T-helper 1 cell treated with Interleukin-12 subunit alpha and Interleukin-12 subunit beta and Interleukin-4 antibody, amounts not matched to agents 30 μg/mL and 1 μg/mL, for 36 hours (primary cell): ENCODE measurements around the gene PSAP.
"Not testable (repeated sequence)": the region's sequence is repeated elsewhere in the genome, so short reads cannot be mapped to it uniquely, and the experiment has no call there.

Experiments used
- H3K27ac Mint-ChIP-seq: one replicate; pipeline ENCODE4 v1.8.0; 2021; ENCODE audit warnings: mild to moderate bottlenecking, mixed read lengths
- H3K27me3 Mint-ChIP-seq: one replicate; pipeline ENCODE4 v1.8.0; 2021; ENCODE audit warnings: low read depth, mixed read lengths
- H3K36me3 Mint-ChIP-seq: one replicate; pipeline ENCODE4 v1.8.0; 2021; ENCODE audit warnings: low read depth, mixed read lengths
- H3K4me1 Mint-ChIP-seq: one replicate; pipeline ENCODE4 v1.8.0; 2021; ENCODE audit warnings: low read depth, mixed read lengths
- H3K4me3 Mint-ChIP-seq: one replicate; pipeline ENCODE4 v1.8.0; 2021; ENCODE audit warnings: mild to moderate bottlenecking, moderate library complexity, mixed read lengths
- H3K9me3 Mint-ChIP-seq: one replicate; pipeline ENCODE4 v1.8.0; 2021; ENCODE audit warnings: mixed read lengths

The PSAP gene

GRCh38 chr10:71850743-71851464 is at the start of gene PSAP:
TSS of gene PSAP (minus strand) at chr10:71851251. CDS start at chr10:71851221, 30 bp downstream.
- Mint-ChIP-seq H3K9me3 (no peaks in the 10 kb centered on the region), H3K4me1 (peaks cover 27% of the 10 kb centered on the region), H3K27ac (peak within 1 kb of the TSS; percentile 64), H3K4me3 (peak within 1 kb of the TSS; percentile 92), H3K27me3 (no peaks in the 10 kb centered on the region), H3K36me3 (peaks cover 10% of the 10 kb centered on the region)

DNA sequence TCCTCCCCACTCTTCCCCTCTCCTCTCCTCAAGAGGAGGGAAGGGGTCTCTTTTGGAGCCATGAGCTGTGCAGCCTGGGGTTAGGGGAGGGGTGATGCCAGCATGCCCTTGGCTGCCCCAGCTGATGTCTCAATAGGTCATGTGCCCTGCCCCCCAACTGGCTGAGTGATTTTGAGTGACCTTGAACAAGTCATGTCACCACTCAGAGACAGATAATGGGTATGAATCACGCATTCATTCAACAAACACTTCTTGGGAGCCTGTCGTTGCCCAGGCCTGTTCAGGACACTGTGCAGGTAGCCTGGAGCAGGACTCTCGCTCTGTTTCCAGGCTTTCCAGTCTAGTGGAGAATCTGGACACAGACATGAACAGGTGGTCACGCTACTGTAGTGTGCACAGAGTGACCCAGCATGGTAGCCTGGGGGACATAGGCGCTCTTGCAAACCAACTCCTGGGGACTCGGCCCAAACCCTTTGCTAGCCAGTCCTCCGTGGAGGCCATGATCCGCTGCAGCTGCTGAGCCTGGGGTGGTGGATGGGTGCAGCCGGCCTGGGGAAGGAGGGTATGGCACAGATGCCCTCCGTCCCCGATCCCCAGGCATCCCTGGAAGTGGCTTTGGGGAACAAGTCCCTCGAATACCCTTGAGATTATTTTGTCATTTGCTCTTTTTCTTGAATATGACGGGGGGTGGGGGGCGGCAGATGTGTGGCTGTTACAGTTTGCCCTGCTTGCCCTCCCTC is 49.6 kb upstream of the PSAP start:
- peaks cover 4% of the 10 kb centered on the region for H3K9me3 Mint-ChIP-seq
- H3K36me3 Mint-ChIP-seq = no peaks in the 10 kb centered on the region
- H3K27me3 Mint-ChIP-seq = no peaks in the 10 kb centered on the region
- no peak overlapping the region for H3K27ac Mint-ChIP-seq
- H3K4me3 Mint-ChIP-seq = no peak overlapping the region
- H3K4me1 Mint-ChIP-seq = no peaks in the 10 kb centered on the region

DNA sequence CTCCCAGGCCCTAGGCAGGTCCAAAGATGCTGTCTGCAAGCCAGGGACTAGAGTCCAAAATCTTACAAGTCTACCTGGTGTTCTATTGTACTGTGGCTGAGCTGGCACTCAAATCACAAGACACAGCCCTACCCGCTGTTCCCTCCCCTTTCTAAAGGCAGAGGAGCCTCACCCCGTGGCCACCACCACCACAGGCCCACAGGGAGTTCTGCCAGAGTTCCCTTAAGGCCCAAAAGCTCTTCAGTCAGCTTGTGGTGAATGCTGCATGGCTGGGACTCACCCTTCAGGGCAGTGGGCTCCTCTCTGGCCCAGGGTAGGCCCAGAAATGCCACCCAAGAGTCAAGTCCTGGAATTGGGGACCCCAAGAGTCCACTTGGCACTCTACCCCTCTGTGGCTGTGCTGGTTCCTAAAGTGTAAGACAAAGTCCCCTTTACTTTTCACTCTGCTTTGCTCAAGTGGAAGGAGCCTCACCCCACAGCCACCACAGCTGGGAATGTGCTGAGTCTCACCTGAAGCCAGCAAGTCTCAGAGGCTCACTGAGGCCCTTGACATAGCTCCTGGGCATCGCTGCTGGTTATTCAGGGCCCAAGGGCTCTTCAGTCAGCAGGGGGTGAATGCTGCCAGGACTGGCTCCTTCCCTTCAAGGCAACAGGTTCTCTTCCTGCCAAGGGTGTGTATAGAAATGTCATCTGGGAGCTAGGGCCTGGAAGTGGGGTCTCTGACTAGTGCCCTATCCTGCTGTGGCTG is 48.8 kb upstream of the PSAP start:
- no peaks in the 10 kb centered on the region for H3K36me3 Mint-ChIP-seq
- H3K27me3 Mint-ChIP-seq = no peaks in the 10 kb centered on the region
- no peak overlapping the region for H3K27ac Mint-ChIP-seq
- H3K9me3 Mint-ChIP-seq = peaks cover 4% of the 10 kb centered on the region
- H3K4me3 Mint-ChIP-seq = no peak overlapping the region
- no peaks in the 10 kb centered on the region for H3K4me1 Mint-ChIP-seq

DNA sequence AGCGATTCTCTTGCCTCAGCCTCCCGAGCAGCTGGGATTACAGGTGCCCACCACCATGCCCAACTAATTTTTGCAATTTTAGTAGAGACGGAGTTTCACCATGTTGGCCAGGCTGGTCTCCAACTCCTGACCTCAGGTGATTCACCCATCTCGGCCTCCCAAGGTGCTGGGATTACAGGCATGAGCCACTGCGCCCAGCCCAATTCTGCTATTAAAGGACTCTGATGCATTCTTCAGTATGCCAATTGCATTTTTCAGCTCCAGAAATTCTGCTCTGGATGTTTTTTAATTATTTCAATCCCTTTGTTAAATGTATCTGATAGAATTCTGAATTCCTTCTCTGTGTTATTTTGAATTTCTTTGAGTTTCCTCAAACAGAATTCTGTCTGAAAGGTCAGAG is 47.3 kb upstream of the PSAP start:
- not testable (repeated sequence) for H3K27me3 Mint-ChIP-seq, H3K9me3 Mint-ChIP-seq, H3K36me3 Mint-ChIP-seq, H3K4me3 Mint-ChIP-seq, H3K27ac Mint-ChIP-seq, H3K4me1 Mint-ChIP-seq

DNA sequence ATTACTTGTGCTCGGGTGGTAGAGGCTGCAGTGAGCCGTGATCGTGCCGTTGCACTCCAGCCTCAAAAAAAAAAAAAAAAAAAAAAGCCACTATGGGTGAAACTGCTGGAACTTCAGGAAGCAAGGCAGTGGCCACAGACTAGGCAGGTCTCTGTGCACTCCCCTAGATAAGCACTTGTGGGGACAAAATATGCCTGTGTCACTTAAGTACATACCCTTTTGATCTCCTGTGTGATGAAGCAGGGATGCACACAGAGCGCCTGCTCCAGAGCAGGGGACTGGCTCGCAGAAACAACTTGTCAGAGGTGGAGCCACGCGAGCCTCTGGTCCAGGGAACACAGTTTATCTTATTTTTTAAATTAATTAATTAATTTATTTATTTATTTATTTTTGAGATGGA is 42.9 kb upstream of the PSAP start:
- H3K4me3 Mint-ChIP-seq = no peak overlapping the region
- H3K27ac Mint-ChIP-seq = no peak overlapping the region
- peaks cover 4% of the 10 kb centered on the region for H3K9me3 Mint-ChIP-seq
- peaks cover 4% of the 10 kb centered on the region for H3K4me1 Mint-ChIP-seq
- peaks cover under 1% of the 10 kb centered on the region for H3K27me3 Mint-ChIP-seq
- no peaks in the 10 kb centered on the region for H3K36me3 Mint-ChIP-seq

- peaks cover 9% of the 10 kb centered on the region for H3K4me1 Mint-ChIP-seq
- H3K27ac Mint-ChIP-seq = no peak overlapping the region
- no peak overlapping the region for H3K4me3 Mint-ChIP-seq
- H3K9me3 Mint-ChIP-seq = peaks cover 1% of the 10 kb centered on the region
- H3K36me3 Mint-ChIP-seq = no peaks in the 10 kb centered on the region
- peaks cover 6% of the 10 kb centered on the region for H3K27me3 Mint-ChIP-seq
These were observed 42.3 kb upstream of the PSAP start for GRCh38 chr10:71893258-71893815.

DNA sequence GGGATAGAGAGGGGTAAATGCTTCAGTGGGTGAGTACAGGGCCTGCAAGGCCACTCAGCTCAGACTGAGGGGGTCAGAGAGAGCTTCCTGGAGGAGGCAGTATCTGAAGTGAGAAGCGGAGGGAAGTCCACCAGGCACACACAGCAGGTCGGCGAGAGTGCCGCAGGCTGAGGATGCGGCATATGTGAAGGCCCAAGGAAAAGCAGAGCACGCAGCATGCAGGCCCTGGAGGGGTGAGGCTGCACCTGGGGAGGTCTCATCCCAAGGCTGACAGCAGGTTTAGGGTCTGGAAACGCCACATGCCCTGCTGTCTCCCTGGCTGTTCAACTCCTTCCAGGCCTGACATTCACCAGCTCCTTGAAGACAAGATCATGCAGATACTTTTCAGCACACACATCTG is 40.4 kb upstream of the PSAP start:
- H3K27ac Mint-ChIP-seq = no peak overlapping the region
- H3K4me1 Mint-ChIP-seq = peaks cover 9% of the 10 kb centered on the region
- no peaks in the 10 kb centered on the region for H3K9me3 Mint-ChIP-seq
- peaks cover 18% of the 10 kb centered on the region for H3K27me3 Mint-ChIP-seq
- H3K36me3 Mint-ChIP-seq = no peaks in the 10 kb centered on the region
- no peak overlapping the region for H3K4me3 Mint-ChIP-seq

- Mint-ChIP-seq H3K36me3 (no peaks in the 10 kb centered on the region), H3K4me3 (peak overlapping the region; percentile 88), H3K27me3 (peaks cover 27% of the 10 kb centered on the region), H3K27ac (no peak overlapping the region), H3K9me3 (no peaks in the 10 kb centered on the region), H3K4me1 (peaks cover 9% of the 10 kb centered on the region)
These were observed 38.4 kb upstream of the PSAP start for GRCh38 chr10:71889388-71889987.

DNA sequence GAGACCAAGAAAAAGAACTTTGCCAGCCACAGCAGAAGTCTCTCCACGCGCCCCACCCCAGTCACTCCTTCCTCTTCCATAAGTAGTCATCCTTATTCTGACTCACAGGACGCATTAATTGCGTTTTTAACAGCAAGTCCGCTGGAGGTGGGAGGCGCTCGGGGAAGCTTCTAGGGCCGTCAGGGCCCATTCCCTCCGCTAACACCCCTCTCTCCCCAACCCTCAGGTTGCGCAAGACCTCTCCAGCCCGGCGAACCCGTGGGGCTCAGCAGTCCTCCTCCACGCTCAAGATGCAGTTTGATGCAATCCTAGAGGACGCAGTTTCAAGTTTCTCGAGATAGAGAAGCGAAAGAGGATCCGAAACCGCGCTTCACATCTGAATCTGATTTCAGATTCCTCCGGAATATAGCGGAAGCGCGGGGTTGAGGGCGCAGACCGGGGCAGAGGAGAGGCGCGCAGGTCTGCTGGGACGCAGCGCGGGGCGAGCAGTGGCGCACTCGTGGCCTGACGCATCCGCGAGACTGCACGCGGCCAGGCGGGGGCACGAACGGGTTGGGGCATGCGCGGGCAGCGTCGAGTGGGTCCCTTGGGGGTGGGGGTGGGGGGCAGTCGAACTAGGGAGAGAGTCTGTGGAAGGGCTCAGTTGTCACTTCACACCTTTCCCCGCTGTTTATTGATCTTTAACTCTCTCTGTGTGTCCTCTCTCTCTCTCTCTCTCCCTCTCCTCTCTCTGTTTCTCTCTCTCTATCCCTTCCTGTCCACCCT is 37.8 kb upstream of the PSAP start:
- Mint-ChIP-seq H3K27me3 (peaks cover 27% of the 10 kb centered on the region), H3K4me1 (peaks cover 9% of the 10 kb centered on the region), H3K27ac (no peak overlapping the region), H3K9me3 (no peaks in the 10 kb centered on the region), H3K36me3 (no peaks in the 10 kb centered on the region), H3K4me3 (peak overlapping the region; percentile 88)

DNA sequence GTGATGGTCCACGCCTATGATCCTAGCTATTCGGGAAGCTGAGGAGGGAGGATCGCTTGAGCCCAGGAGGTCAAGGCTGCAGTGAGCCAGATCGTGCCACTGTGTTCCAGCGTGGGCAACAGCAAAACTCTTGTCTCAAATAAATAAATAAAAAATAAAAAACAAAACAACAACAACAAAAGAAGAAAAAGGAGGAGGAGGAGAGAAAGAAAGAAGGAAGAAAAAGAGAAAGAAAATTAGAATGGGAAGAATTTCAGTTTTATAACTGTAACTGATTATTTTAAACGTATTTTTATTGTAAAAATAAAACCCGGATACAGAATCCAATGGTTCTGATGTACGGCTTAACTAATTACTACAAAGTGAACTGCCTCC is 37.2 kb upstream of the PSAP start:
- peaks cover 27% of the 10 kb centered on the region for H3K27me3 Mint-ChIP-seq
- no peaks in the 10 kb centered on the region for H3K9me3 Mint-ChIP-seq
- peaks cover 11% of the 10 kb centered on the region for H3K4me1 Mint-ChIP-seq
- H3K4me3 Mint-ChIP-seq = peak overlapping the region; percentile 88
- H3K27ac Mint-ChIP-seq = no peak overlapping the region
- no peaks in the 10 kb centered on the region for H3K36me3 Mint-ChIP-seq

- Mint-ChIP-seq H3K27ac (no peak overlapping the region), H3K4me3 (peak overlapping the region; percentile 88), H3K27me3 (peaks cover 27% of the 10 kb centered on the region), H3K36me3 (no peaks in the 10 kb centered on the region), H3K4me1 (peaks cover 11% of the 10 kb centered on the region), H3K9me3 (no peaks in the 10 kb centered on the region)
These were observed 36.7 kb upstream of the PSAP start for GRCh38 chr10:71887743-71888142.

- Mint-ChIP-seq H3K9me3 (no peaks in the 10 kb centered on the region), H3K36me3 (no peaks in the 10 kb centered on the region), H3K27me3 (peaks cover 18% of the 10 kb centered on the region), H3K4me3 (no peak overlapping the region), H3K27ac (no peak overlapping the region), H3K4me1 (peaks cover 5% of the 10 kb centered on the region)
These were observed 32.0 kb upstream of the PSAP start for GRCh38 chr10:71882813-71883659.
